Cardiac muscle cell (in vitro differentiated cells and primary cell): ENCODE measurements around the gene FADS6. TPM values are rescaled to one million over a fixed set of nuclear protein-coding genes. Genes with fewer than 3 reads are reported as not detected.

Source experiments
- DNase-seq, 2 donors: peaks; one replicate each; pipeline versions ENCODE4 v3.0.0 to v3.0.0-alpha.2; 2010 to 2017; ENCODE audit warnings: low read depth in 1 of 2, low spot score in 1 of 2
- H3K27ac ChIP-seq: fragments of 200-600 bp; sonication (generic); 2 replicates; pipeline ENCODE4 v1.5.1; 2016
- H3K27me3 ChIP-seq: fragments of 200-600 bp; sonication (generic); 2 replicates; pipeline ENCODE4 v1.6.0; 2016; ENCODE audit warnings: control low read depth
- H3K36me3 ChIP-seq: fragments of 200-600 bp; sonication (generic); 2 replicates; pipeline ENCODE4 v1.5.1; 2016; ENCODE audit warnings: control low read depth
- H3K4me1 ChIP-seq: fragments of 200-600 bp; sonication (generic); 2 replicates; pipeline ENCODE4 v1.8.1; 2017; ENCODE audit warnings: low read depth, mild to moderate bottlenecking, mixed run types
- H3K4me3 ChIP-seq: fragments of 200-600 bp; sonication (generic); 2 replicates; pipeline ENCODE4 v1.5.1; 2016; ENCODE audit warnings: mild to moderate bottlenecking
- H3K9me3 ChIP-seq: fragments of 200-600 bp; sonication (generic); 2 replicates; pipeline ENCODE4 v1.5.1; 2017; ENCODE audit warnings: low read depth, mild to moderate bottlenecking, control low read depth
- polyA plus RNA-seq: library from polyadenylated mRNA; unstranded; fragments of >200 nt; fragmentation: Nextera tagmentation; extraction: Ambion mirVana; gene quantifications from 2 replicates; pipeline ENCODE4 v1.2.1, GENCODE V29; 2016
- total RNA-seq: library from RNA; depleted of rRNA; stranded (reverse); fragments of >200 nt; gene quantifications from 2 replicates; pipeline ENCODE4 v1.2.3, GENCODE V29; 2016
- TF ChIP-seq, protein P1 (sequence below): IDR thresholded peaks from 2 replicates; pipeline ENCODE4 v1.5.1; 2012; ENCODE audit warnings: low read depth, mild to moderate bottlenecking, low read length

The FADS6 gene
- total and polyA plus RNA-seq, 2 experiments from 2014 or later = 0.83 to 1.3 TPM

GRCh38 chr17:74852237-74853047, 41.0 kb downstream of the FADS6 start:
- H3K9me3 ChIP-seq = no peaks in the 10 kb centered on the region
- peak overlapping the region; percentile 14 for H3K4me3 ChIP-seq
- H3K27ac ChIP-seq = no peak overlapping the region
- peak; percentile 35 to 84 for DNase-seq
- H3K36me3 ChIP-seq = no peaks in the 10 kb centered on the region
- H3K4me1 ChIP-seq = peaks cover 6% of the 10 kb centered on the region
- H3K27me3 ChIP-seq = peaks cover 95% of the 10 kb centered on the region
- TF ChIP-seq, protein P1, sequence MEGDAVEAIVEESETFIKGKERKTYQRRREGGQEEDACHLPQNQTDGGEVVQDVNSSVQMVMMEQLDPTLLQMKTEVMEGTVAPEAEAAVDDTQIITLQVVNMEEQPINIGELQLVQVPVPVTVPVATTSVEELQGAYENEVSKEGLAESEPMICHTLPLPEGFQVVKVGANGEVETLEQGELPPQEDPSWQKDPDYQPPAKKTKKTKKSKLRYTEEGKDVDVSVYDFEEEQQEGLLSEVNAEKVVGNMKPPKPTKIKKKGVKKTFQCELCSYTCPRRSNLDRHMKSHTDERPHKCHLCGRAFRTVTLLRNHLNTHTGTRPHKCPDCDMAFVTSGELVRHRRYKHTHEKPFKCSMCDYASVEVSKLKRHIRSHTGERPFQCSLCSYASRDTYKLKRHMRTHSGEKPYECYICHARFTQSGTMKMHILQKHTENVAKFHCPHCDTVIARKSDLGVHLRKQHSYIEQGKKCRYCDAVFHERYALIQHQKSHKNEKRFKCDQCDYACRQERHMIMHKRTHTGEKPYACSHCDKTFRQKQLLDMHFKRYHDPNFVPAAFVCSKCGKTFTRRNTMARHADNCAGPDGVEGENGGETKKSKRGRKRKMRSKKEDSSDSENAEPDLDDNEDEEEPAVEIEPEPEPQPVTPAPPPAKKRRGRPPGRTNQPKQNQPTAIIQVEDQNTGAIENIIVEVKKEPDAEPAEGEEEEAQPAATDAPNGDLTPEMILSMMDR = no peak

DNA sequence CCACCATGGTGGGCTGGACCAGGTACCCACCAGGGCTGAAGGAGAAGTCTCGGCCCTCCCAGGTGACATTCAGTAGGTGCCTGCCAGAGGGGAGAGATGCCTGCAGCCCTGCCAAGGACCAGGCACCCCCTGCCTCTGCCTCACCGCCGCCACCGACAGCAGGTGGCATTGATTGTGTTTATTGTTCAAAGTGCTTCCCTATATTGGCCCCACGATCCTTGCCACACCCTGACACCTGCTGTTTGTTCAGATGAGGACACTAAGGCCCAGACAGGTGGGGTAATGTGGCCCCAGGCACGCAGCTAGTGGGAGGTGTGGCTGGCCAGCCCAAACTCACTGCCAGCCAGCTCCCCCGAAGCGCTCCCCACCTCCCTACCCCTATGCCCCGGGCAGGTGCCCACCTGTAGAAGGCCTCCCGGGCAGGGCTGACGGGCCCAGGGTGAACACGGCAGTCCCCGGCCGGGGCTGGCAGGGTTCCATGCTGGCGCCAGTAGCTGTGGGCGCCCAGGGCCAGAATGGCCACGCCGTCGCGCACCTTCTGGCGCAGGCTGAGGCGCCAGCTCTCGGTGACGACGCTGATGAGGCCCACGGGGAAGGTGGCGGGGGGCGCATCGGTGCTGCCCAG, 41.7 kb downstream of the FADS6 start:
- no peak overlapping the region for H3K27ac ChIP-seq
- no peaks in the 10 kb centered on the region for H3K36me3 ChIP-seq
- no peak overlapping the region for H3K4me3 ChIP-seq
- H3K4me1 ChIP-seq = peaks cover 6% of the 10 kb centered on the region
- DNase-seq = no peak
- H3K9me3 ChIP-seq = no peaks in the 10 kb centered on the region
- peaks cover 90% of the 10 kb centered on the region for H3K27me3 ChIP-seq
- TF ChIP-seq, protein P1 = no peak

DNA sequence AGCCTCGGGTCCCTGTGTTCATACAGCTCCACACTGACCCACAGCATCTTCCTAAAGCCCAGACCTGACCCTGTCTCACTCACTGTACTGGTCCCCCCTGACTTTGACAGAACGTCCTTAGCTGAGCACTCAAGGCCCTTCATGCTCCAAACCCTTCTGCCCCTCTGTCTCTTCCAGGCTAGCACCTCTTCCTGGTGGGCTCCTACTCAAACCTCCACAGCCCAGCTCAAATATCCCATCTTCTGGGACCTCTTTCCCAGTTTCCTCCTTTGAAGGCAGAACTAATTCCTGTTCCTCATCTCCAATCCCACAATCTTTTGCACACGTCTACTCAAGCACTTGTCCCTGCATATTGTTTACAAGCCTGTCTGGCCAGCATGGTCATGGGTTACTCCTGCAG, 42.5 kb downstream of the FADS6 start:
- Histone ChIP-seq H3K9me3 (no peaks in the 10 kb centered on the region), H3K27me3 (peaks cover 85% of the 10 kb centered on the region), H3K4me3 (no peak overlapping the region), H3K4me1 (peaks cover 6% of the 10 kb centered on the region), H3K27ac (no peak overlapping the region), H3K36me3 (no peaks in the 10 kb centered on the region)
- TF ChIP-seq, protein P1 = no peak
- DNase-seq = no peak

DNA sequence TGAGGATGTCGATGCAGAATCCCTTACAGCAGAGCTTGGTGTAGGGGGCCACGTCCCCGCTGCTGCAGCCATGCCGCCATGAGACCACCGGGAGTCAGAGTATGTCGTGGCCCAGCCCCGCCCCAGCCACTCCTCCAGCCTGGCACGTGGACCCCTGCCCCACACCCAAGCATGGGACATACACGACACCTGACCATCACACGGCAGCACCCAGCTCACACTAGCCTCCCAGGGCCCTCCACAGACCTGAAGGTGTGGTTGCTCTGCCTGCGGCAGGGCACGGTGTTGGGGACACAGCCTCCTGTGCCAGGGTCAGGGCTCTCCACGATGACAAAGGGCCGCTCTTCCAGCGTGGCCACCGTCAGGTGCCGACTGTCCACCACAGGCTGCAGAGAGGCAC, 43.1 kb downstream of the FADS6 start:
- H3K9me3 ChIP-seq = no peaks in the 10 kb centered on the region
- peaks cover 6% of the 10 kb centered on the region for H3K4me1 ChIP-seq
- H3K36me3 ChIP-seq = no peaks in the 10 kb centered on the region
- no peak for DNase-seq
- peaks cover 85% of the 10 kb centered on the region for H3K27me3 ChIP-seq
- H3K27ac ChIP-seq = no peak overlapping the region
- no peak overlapping the region for H3K4me3 ChIP-seq
- TF ChIP-seq, protein P1 = no peak

DNA sequence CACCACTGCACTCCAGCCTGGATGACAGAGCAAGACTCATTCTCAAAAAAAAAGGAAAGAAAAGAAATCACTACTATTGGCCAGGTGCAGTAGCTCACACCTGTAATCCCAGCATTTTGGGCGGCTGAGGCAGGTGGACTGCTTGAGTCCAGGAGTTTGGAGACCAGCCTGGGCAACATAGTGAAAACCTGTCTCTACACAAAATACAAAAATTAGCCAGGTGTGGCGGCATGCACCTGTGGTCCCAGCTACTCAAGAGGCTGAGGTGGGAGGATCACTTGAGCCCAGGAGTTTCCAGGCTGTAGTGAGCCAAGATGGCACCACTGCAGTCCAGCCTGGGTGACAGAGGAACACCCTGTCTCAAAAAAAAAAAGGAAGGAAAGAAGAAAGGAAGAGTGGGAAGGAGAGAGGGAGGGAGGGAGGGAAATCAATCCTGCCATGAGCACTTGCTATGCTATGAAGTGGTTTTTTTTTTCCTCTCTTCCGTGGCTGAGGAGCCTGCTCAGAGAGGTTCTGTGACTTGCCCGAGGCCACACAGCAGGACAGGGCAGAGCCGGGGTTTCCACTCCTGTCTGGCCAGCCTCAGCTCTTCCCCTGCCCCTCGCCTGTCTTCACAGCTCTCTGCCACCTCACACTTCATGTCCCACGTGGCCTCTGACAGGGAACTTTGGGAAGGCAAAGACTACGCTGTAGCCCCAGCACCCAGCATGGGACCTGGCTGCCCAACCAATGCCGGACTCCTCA, 44.6 kb downstream of the FADS6 start:
- no peak overlapping the region for H3K27ac ChIP-seq
- no peaks in the 10 kb centered on the region for H3K36me3 ChIP-seq
- peaks cover 6% of the 10 kb centered on the region for H3K4me1 ChIP-seq
- DNase-seq = no peak
- TF ChIP-seq, protein P1 = no peak
- no peaks in the 10 kb centered on the region for H3K9me3 ChIP-seq
- H3K4me3 ChIP-seq = no peak overlapping the region
- H3K27me3 ChIP-seq = peaks cover 83% of the 10 kb centered on the region
